Measurements from ENCODE around the gene ATAD3B. TPM values are rescaled to one million over a fixed set of nuclear protein-coding genes. Genes with fewer than 3 reads are reported as not detected.
"Not testable (repeated sequence)": the region's sequence is repeated elsewhere in the genome, so short reads cannot be mapped to it uniquely, and the experiment has no call there.

ATAD3B gene
- total RNA-seq, 1 experiment from 2014 or later = 63.6 TPM

GRCh38 chr1:1479547-1480487 is 8.3 kb downstream of the ATAD3B start:
- ChIA-PET CTCF (no interaction called here), POLR2A (no interaction called here)
- Mint-ChIP-seq H3K27me3 (ENCODE audit: low read depth) (no peaks in the 10 kb centered on the region), H3K36me3 (peaks cover 34% of the 10 kb centered on the region), H3K9me3 (no peaks in the 10 kb centered on the region), H3K27ac (peak overlapping the region; percentile 53; the same call in 1 of the 2 replicates), H3K4me1 (no peaks in the 10 kb centered on the region), H3K4me3 (no peak overlapping the region)
- no peak for TF ChIP-seq NR1H2 (CRISPR knock-in tag; IDR thresholded peaks at IDR 0.05)
- no peak for TF ChIP-seq ZNF396 (CRISPR knock-in tag; IDR thresholded peaks at IDR 0.05; ENCODE audit: borderline replicate concordance)
- no peak for TF ChIP-seq ZNF671 (CRISPR knock-in tag; IDR thresholded peaks at IDR 0.05)
- no peak for TF ChIP-seq NFYB (CRISPR knock-in tag; conservative IDR thresholded peaks at IDR 0.05; ENCODE audit: low read depth)
- TF ChIP-seq JUN (CRISPR knock-in tag; IDR thresholded peaks at IDR 0.05) = no peak
- ATAC-seq (no peak), DNase-seq (ENCODE audit: low spot score) (no peak)

GRCh38 chr1:1480488-1480867 is 8.9 kb downstream of the ATAD3B start:
- H3K27ac Mint-ChIP-seq; ATAC-seq; H3K4me3 Mint-ChIP-seq; CTCF ChIA-PET; DNase-seq (ENCODE audit: low spot score); H3K27me3 Mint-ChIP-seq (ENCODE audit: low read depth); H3K4me1 Mint-ChIP-seq; H3K9me3 Mint-ChIP-seq; POLR2A ChIA-PET: not testable (repeated sequence)
- peaks cover 34% of the 10 kb centered on the region for H3K36me3 Mint-ChIP-seq

- H3K27ac Mint-ChIP-seq; POLR2A ChIA-PET; CTCF ChIA-PET; H3K9me3 Mint-ChIP-seq; H3K4me3 Mint-ChIP-seq; H3K27me3 Mint-ChIP-seq (ENCODE audit: low read depth); H3K4me1 Mint-ChIP-seq; DNase-seq (ENCODE audit: low spot score); ATAC-seq: not testable (repeated sequence)
- peaks cover 34% of the 10 kb centered on the region for H3K36me3 Mint-ChIP-seq
Measured at GRCh38 chr1:1481811-1482210, 10.2 kb downstream of the ATAD3B start.

- DNase-seq (ENCODE audit: low spot score) (no peak), ATAC-seq (no peak)
- H3K36me3 Mint-ChIP-seq = peaks cover 32% of the 10 kb centered on the region
- POLR2A ChIA-PET = no interaction called here
- H3K9me3 Mint-ChIP-seq = no peaks in the 10 kb centered on the region
- H3K4me3 Mint-ChIP-seq = no peak overlapping the region
- H3K4me1 Mint-ChIP-seq = no peaks in the 10 kb centered on the region
- H3K27ac Mint-ChIP-seq = no peak overlapping the region
- CTCF ChIA-PET = no interaction called here
- TF ChIP-seq ZNF121 (CRISPR knock-in tag; IDR thresholded peaks at IDR 0.05) = no peak
- no peak for TF ChIP-seq CTCF (IDR thresholded peaks at IDR 0.05)
- TF ChIP-seq AFF4 (CRISPR knock-in tag; IDR thresholded peaks at IDR 0.05; ENCODE audit: borderline replicate concordance) = no peak
- no peak for TF ChIP-seq ZBTB21 (CRISPR knock-in tag; IDR thresholded peaks at IDR 0.05; ENCODE audit: borderline replicate concordance)
- TF ChIP-seq USF1 (CRISPR knock-in tag; IDR thresholded peaks at IDR 0.05) = no peak
- TF ChIP-seq NFYB (CRISPR knock-in tag; conservative IDR thresholded peaks at IDR 0.05; ENCODE audit: low read depth) = no peak
- no peak for TF ChIP-seq SMAD4 (CRISPR knock-in tag; IDR thresholded peaks at IDR 0.05)
- TF ChIP-seq ATF1 (CRISPR knock-in tag; IDR thresholded peaks at IDR 0.05) = no peak
- no peak for TF ChIP-seq AR (CRISPR knock-in tag; IDR thresholded peaks at IDR 0.05)
- no peak for TF ChIP-seq E2F4 (CRISPR knock-in tag; IDR thresholded peaks at IDR 0.05; ENCODE audit: borderline replicate concordance, low read depth)
- no peaks in the 10 kb centered on the region for H3K27me3 Mint-ChIP-seq (ENCODE audit: low read depth)
Measured at GRCh38 chr1:1482856-1483255, 11.3 kb downstream of the ATAD3B start.

Measured in WTC11 (cell line).